Smooth muscle cell (in vitro differentiated cells): Measurements from ENCODE around the gene PRMT3. TPM values are rescaled to one million over a fixed set of nuclear protein-coding genes. Genes with fewer than 3 reads are reported as not detected.

Source experiments
- DNase-seq: peaks from one replicate; lab custom pipeline; 2025; ENCODE audit not compliant: unreplicated experiment; lab: John Stamatoyannopoulos, UW
- H2AFZ ChIP-seq: fragments of 200-600 bp; sonication (generic); 2 replicates; pipeline ENCODE4 v1.6.0; 2016; ENCODE audit warnings: antibody characterized with exemption, low read depth, mild to moderate bottlenecking
- H3F3A ChIP-seq: fragments of 200-600 bp; sonication (generic); 2 replicates; pipeline ENCODE4 v1.6.0; 2017; ENCODE audit warnings: antibody characterized with exemption, low read depth
- H3K27ac ChIP-seq: fragments of 200-600 bp; sonication (generic); 2 replicates; pipeline ENCODE4 v1.5.1; 2016; ENCODE audit warnings: low read depth, mild to moderate bottlenecking
- H3K27me3 ChIP-seq: fragments of 200-600 bp; sonication (generic); 2 replicates; pipeline ENCODE4 v1.6.1; 2016; ENCODE audit warnings: low read depth, mild to moderate bottlenecking
- H3K36me3 ChIP-seq: fragments of 200-600 bp; sonication (generic); 2 replicates; pipeline ENCODE4 v1.5.1; 2016; ENCODE audit warnings: low read depth
- H3K4me1 ChIP-seq: fragments of 200-600 bp; sonication (generic); 2 replicates; pipeline ENCODE4 v1.5.1; 2016; ENCODE audit warnings: low read depth
- H3K4me2 ChIP-seq: fragments of 200-600 bp; sonication (generic); 2 replicates; pipeline ENCODE4 v1.6.0; 2016; ENCODE audit warnings: mild to moderate bottlenecking
- H3K4me3 ChIP-seq: fragments of 200-600 bp; sonication (generic); 2 replicates; pipeline ENCODE4 v1.5.1; 2016; ENCODE audit warnings: mild to moderate bottlenecking
- H3K79me2 ChIP-seq: fragments of 200-600 bp; sonication (generic); 2 replicates; pipeline ENCODE4 v1.6.0; 2016; ENCODE audit warnings: low read depth, mild to moderate bottlenecking
- H3K9ac ChIP-seq: fragments of 200-600 bp; sonication (generic); 2 replicates; pipeline ENCODE4 v1.6.0; 2016; ENCODE audit warnings: low read depth
- H3K9me3 ChIP-seq: fragments of 200-600 bp; sonication (generic); replicated peaks from 2 replicates; pipeline ENCODE4 v1.5.1; 2016; ENCODE audit warnings: low read depth
- H4K20me1 ChIP-seq: fragments of 200-600 bp; sonication (generic); 2 replicates; pipeline ENCODE4 v1.6.0; 2016; ENCODE audit warnings: low read depth
- CTCF ChIP-seq: fragments of 200-600 bp; sonication (generic); IDR thresholded peaks from 2 replicates; pipeline ENCODE4 v1.5.1; 2017; ENCODE audit warnings: borderline replicate concordance, mild to moderate bottlenecking, antibody characterized with exemption; ENCODE audit not compliant: insufficient read depth, poor library complexity, severe bottlenecking
- WGBS: methylation state at CpG from one replicate; pipeline ENCODE4 v1.1.7; 2016; ENCODE audit warnings: low lambda C conversion rate; 5-methylcytosine and 5-hydroxymethylcytosine counted together
- polyA plus RNA-seq: library from polyadenylated mRNA; unstranded; fragments of >200 nt; fragmentation: Nextera tagmentation; extraction: Ambion mirVana; gene quantifications from 2 replicates; pipeline ENCODE4 v1.2.1, GENCODE V29; 2016
- total RNA-seq: library from RNA; depleted of rRNA; stranded (reverse); fragments of >200 nt; gene quantifications from 2 replicates; pipeline ENCODE4 v1.2.3, GENCODE V29; 2014

Gene PRMT3
- total and polyA plus RNA-seq, 2 experiments from 2014 or later = 8.1 to 13.4 TPM

- no peak for TF ChIP-seq CTCF
- H3K27me3 ChIP-seq = no peaks in the 10 kb centered on the region
- no peak overlapping the region for H3K4me2 ChIP-seq
- no peaks in the 10 kb centered on the region for H3F3A ChIP-seq
- H3K9me3 ChIP-seq = no peaks in the 10 kb centered on the region
- no peak overlapping the region for H3K27ac ChIP-seq
- H3K9ac ChIP-seq = no peak overlapping the region
- H3K79me2 ChIP-seq = no peaks in the 10 kb centered on the region
- no peaks in the 10 kb centered on the region for H4K20me1 ChIP-seq
- no peak overlapping the region for H2AFZ ChIP-seq
- no peaks in the 10 kb centered on the region for H3K4me1 ChIP-seq
- DNase-seq = no peak
- H3K4me3 ChIP-seq = no peak overlapping the region
- H3K36me3 ChIP-seq = peaks cover 6% of the 10 kb centered on the region
Measured at GRCh38 chr11:20406484-20406883, 19.0 kb downstream of the PRMT3 start.

- no peaks in the 10 kb centered on the region for H3F3A ChIP-seq
- H4K20me1 ChIP-seq = no peaks in the 10 kb centered on the region
- no peak overlapping the region for H2AFZ ChIP-seq
- no peaks in the 10 kb centered on the region for H3K9me3 ChIP-seq
- H3K9ac ChIP-seq = no peak overlapping the region
- H3K4me1 ChIP-seq = no peaks in the 10 kb centered on the region
- no peak overlapping the region for H3K4me3 ChIP-seq
- peaks cover 6% of the 10 kb centered on the region for H3K36me3 ChIP-seq
- no peaks in the 10 kb centered on the region for H3K27me3 ChIP-seq
- WGBS = 54% methylated on average over 3 of the region's 3 CpGs
- H3K27ac ChIP-seq = no peak overlapping the region
- no peak overlapping the region for H3K4me2 ChIP-seq
- H3K79me2 ChIP-seq = no peaks in the 10 kb centered on the region
- TF ChIP-seq CTCF = no peak
- no peak for DNase-seq
Measured at GRCh38 chr11:20407344-20407743, 19.8 kb downstream of the PRMT3 start.

GRCh38 chr11:20415432-20415831, 27.9 kb downstream of the PRMT3 start:
- Histone ChIP-seq H3K4me3 (no peak overlapping the region), H3K9ac (no peak overlapping the region), H2AFZ (no peak overlapping the region), H3K9me3 (no peaks in the 10 kb centered on the region), H3K4me1 (no peaks in the 10 kb centered on the region), H3K36me3 (no peaks in the 10 kb centered on the region), H3K27ac (no peak overlapping the region), H3F3A (no peaks in the 10 kb centered on the region), H3K4me2 (no peak overlapping the region), H3K27me3 (no peaks in the 10 kb centered on the region), H4K20me1 (no peaks in the 10 kb centered on the region), H3K79me2 (no peaks in the 10 kb centered on the region)
- DNase-seq = no peak
- TF ChIP-seq CTCF = no peak

- Histone ChIP-seq H3F3A (no peaks in the 10 kb centered on the region), H3K27ac (no peak overlapping the region), H4K20me1 (no peaks in the 10 kb centered on the region), H3K27me3 (no peaks in the 10 kb centered on the region), H3K9me3 (no peaks in the 10 kb centered on the region), H3K36me3 (no peaks in the 10 kb centered on the region), H2AFZ (no peak overlapping the region), H3K9ac (no peak overlapping the region), H3K4me2 (no peak overlapping the region), H3K4me3 (no peak overlapping the region), H3K79me2 (no peaks in the 10 kb centered on the region), H3K4me1 (no peaks in the 10 kb centered on the region)
- WGBS = 84% methylated on average over 2 of the region's 2 CpGs
- no peak for DNase-seq
- TF ChIP-seq CTCF = no peak
Measured at GRCh38 chr11:20417771-20418170, 30.3 kb downstream of the PRMT3 start.
